ENCODE measurements around the gene LOXL4.
A peak's percentile ranks its signal among the peaks of the same experiment; 100 is the strongest.

The LOXL4 gene

GRCh38 chr10:98263088-98263487, 4.9 kb downstream of the LOXL4 start:
- no peak for DNase-seq

- peak; percentile 73 for DNase-seq
These were observed 5.4 kb downstream of the LOXL4 start for GRCh38 chr10:98262571-98262970.

GRCh38 chr10:98261436-98262277, 6.3 kb downstream of the LOXL4 start:
- DNase-seq = no peak

- DNase-seq = no peak
These were observed 7.2 kb downstream of the LOXL4 start for GRCh38 chr10:98260752-98261151.

GRCh38 chr10:98260350-98260749, 7.6 kb downstream of the LOXL4 start:
- DNase-seq = no peak

GRCh38 chr10:98259606-98260315, 8.2 kb downstream of the LOXL4 start:
- DNase-seq = peak; percentile 31

GRCh38 chr10:98258683-98259454, 9.1 kb downstream of the LOXL4 start:
- no peak for DNase-seq

GRCh38 chr10:98257961-98258360, 10.0 kb downstream of the LOXL4 start:
- DNase-seq = no peak

GRCh38 chr10:98257198-98257597, 10.8 kb downstream of the LOXL4 start:
- DNase-seq = no peak

GRCh38 chr10:98256692-98257091, 11.3 kb downstream of the LOXL4 start:
- DNase-seq = no peak

- DNase-seq = no peak
These were observed 12.7 kb downstream of the LOXL4 start for GRCh38 chr10:98255146-98255877.

- no peak for DNase-seq
These were observed 13.6 kb downstream of the LOXL4 start for GRCh38 chr10:98254234-98254974.

GRCh38 chr10:98253499-98253898, 14.5 kb downstream of the LOXL4 start:
- no peak for DNase-seq

- DNase-seq = no peak
These were observed 15.5 kb downstream of the LOXL4 start for GRCh38 chr10:98252464-98252863.

- no peak for DNase-seq
These were observed 16.6 kb downstream of the LOXL4 start for GRCh38 chr10:98251399-98251798.

- DNase-seq = no peak
These were observed 18.9 kb downstream of the LOXL4 start for GRCh38 chr10:98249134-98249533.

GRCh38 chr10:98248018-98248417, 20.0 kb downstream of the LOXL4 start:
- DNase-seq = no peak

GRCh38 chr10:98246911-98247805, 20.8 kb downstream of the LOXL4 start:
- no peak for DNase-seq

- no peak for DNase-seq
These were observed 23.4 kb downstream of the LOXL4 start for GRCh38 chr10:98244586-98244985.

- DNase-seq = no peak
These were observed 23.9 kb downstream of the LOXL4 start for GRCh38 chr10:98244141-98244540.

- DNase-seq = peak; percentile 54
These were observed 25.2 kb downstream of the LOXL4 start for GRCh38 chr10:98242823-98243222.

Measured in hematopoietic multipotent progenitor cell treated with erythropoietin and hydrocortisone succinate and interleukin-3 and kit ligand, for 4 days (in vitro differentiated cells).